Stimulated activated naive CD8-positive, alpha-beta T cell treated with anti-CD3 and anti-CD28 coated beads, Interleukin-15, amount 100 ng/mL, for 72 hours (primary cell): Measurements from ENCODE around the gene ZNF789.

Experiments used
- ATAC-seq: fragments of 150-1000 bp; cut with Tn5 transposase; 2 replicates; pipeline ENCODE4 v1.10.0; 2021; ENCODE audit warnings: mild to moderate bottlenecking, moderate library complexity
- DNase-seq, 2 donors: peaks; one replicate each; pipeline ENCODE4 v3.0.0; 2021 to 2022
- H3K27ac Mint-ChIP-seq, 2 donors: one replicate each; pipeline ENCODE4 v1.8.0; 2022; ENCODE audit warnings: mild to moderate bottlenecking in 2 of 2, mixed read lengths in 2 of 2, moderate library complexity in 2 of 2
- H3K27me3 Mint-ChIP-seq: one replicate; pipeline ENCODE4 v1.8.0; 2022; ENCODE audit warnings: mixed read lengths
- H3K4me1 Mint-ChIP-seq: one replicate; pipeline ENCODE4 v1.8.0; 2022; ENCODE audit warnings: mild to moderate bottlenecking, mixed read lengths
- H3K4me3 Mint-ChIP-seq, 2 donors: one replicate each; pipeline ENCODE4 v1.8.0; 2022; ENCODE audit warnings: mild to moderate bottlenecking in 2 of 2, mixed read lengths in 2 of 2, moderate library complexity in 1 of 2
- H3K9me3 Mint-ChIP-seq, 2 donors: one replicate each; pipeline ENCODE4 v1.8.0; 2022; ENCODE audit warnings: mixed read lengths in 2 of 2

The ZNF789 gene

GRCh38 chr7:99525713-99526440 is 53.2 kb downstream of the ZNF789 start:
- Mint-ChIP-seq H3K9me3 (peaks cover 12 to 16% of the 10 kb centered on the region in 2 donors), H3K4me3 (no peak overlapping the region), H3K27me3 (no peaks in the 10 kb centered on the region), H3K4me1 (no peaks in the 10 kb centered on the region), H3K27ac (no peak overlapping the region)
- DNase-seq (peak in 1 of 2 donors; percentile 21), ATAC-seq (peak; percentile 56)

DNA sequence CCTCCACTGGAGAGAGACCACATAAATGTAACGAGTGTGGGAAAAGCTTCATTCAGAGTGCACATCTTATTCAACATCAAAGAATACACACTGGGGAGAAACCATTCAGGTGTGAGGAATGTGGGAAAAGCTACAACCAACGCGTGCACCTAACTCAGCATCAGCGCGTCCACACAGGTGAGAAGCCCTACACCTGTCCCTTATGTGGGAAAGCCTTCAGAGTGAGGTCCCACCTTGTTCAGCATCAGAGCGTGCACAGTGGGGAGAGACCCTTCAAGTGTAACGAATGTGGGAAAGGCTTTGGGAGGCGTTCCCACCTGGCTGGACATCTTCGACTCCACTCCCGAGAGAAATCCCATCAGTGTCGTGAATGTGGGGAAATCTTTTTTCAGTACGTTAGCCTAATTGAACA is 58.7 kb downstream of the ZNF789 start:
- no peaks in the 10 kb centered on the region for H3K4me1 Mint-ChIP-seq
- peaks cover 28 to 47% of the 10 kb centered on the region in 2 donors for H3K9me3 Mint-ChIP-seq
- ATAC-seq (no peak), DNase-seq (no peak)
- H3K27ac Mint-ChIP-seq: peak overlapping the region in 1 of 2 donors; percentile 19
- no peaks in the 10 kb centered on the region for H3K27me3 Mint-ChIP-seq
- no peak overlapping the region for H3K4me3 Mint-ChIP-seq

- no peaks in the 10 kb centered on the region for H3K27me3 Mint-ChIP-seq
- H3K9me3 Mint-ChIP-seq: peaks cover 32 to 53% of the 10 kb centered on the region in 2 donors
- DNase-seq (no peak), ATAC-seq (no peak)
- no peaks in the 10 kb centered on the region for H3K4me1 Mint-ChIP-seq
- H3K27ac Mint-ChIP-seq: no peak overlapping the region
- no peak overlapping the region for H3K4me3 Mint-ChIP-seq
Measured at GRCh38 chr7:99535667-99536066, 63.0 kb downstream of the ZNF789 start.
